HG03571 (cell line): ENCODE measurements around the gene SYMPK.

Experiments used
- ATAC-seq: cut with Tn5 transposase; IDR thresholded peaks from one replicate; pipeline ENCODE4 v1.9.1; 2021; ENCODE audit not compliant: unreplicated experiment

The SYMPK gene

DNA sequence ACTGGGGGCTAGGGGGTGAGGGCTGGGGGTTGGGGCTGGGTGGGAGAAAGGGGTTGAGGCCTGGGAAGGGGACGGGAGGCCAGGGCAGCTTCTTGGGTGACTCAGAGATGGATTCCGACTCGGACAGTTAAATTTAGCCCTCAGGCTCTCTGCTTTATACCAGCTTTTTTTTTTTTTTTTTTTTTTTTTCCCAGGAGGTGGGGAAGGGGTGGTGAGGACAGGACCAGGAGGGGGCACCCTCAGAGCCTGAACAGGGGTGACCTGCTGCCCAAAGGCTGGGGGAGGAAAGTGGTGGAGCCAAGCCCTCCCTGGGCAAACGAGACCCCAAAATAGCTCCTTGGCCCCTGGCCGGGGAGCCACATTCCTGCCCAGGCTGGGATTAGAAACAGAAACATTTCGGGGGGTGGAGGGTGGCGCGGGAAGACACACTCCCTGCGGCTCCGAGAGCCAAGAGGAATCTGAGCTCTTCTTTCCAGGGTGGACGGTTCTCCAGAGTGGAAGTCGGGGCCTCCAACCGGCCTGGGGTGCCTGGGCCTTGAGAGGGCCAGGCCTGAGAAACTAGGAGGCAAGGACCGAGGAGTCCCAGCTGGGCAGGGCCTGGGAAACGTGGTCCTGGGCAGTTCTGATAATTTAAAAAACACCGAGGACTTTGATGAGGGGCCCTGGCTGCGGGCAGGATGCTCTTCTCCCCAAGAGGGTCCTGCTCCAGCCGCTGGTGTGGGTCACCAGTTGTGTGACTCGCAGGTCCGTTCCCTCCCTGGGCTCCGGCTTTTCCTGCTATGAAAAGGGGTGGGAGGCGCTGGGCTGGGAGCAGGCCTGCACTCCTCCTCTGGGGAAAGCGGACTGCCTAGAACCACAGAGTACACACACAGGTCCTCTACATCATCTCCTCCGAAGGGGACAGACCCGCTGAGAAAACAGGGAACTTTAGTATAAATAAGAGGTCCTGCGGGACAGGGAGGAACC is 79.8 kb downstream of the SYMPK start:
- ATAC-seq, result no peak

DNA sequence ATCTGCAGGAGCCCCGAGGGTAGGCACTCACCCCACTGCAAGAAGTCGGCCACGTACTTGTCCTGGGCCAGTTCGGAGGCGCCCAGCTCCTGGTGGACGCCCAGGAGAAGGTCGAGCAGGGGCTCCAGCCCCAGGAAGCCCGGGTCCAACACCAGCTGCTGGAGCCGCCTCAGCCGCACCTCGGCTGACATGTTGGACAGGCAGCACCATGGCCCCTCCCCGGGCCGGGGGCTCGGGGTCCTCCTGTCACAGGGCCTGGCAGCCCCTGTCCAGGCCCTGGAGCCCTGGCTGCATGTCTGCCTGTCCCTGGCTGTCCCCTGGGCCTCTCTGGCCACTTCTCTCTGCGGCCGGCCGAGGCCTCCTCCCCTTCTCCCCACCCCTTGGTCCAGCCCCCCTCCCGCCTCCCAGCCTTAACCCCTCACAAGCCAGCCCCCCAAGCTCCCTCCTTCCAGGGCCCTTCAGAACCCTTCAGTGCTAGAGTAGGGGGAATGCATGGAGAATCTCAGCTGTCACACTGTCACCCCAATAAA is 80.7 kb downstream of the SYMPK start, which contains the start of gene DMPK:
Gene DMPK, minus strand, starts transcription at position 329 of the 530 bp plus-strand sequence. Its CDS starts 138 bp downstream, at position 191.
- no peak for ATAC-seq

GRCh38 chr19:45781214-45782161 is 81.5 kb downstream of the SYMPK start:
- no peak for ATAC-seq

GRCh38 chr19:45780448-45781213 is 82.3 kb downstream of the SYMPK start:
- ATAC-seq, result no peak

DNA sequence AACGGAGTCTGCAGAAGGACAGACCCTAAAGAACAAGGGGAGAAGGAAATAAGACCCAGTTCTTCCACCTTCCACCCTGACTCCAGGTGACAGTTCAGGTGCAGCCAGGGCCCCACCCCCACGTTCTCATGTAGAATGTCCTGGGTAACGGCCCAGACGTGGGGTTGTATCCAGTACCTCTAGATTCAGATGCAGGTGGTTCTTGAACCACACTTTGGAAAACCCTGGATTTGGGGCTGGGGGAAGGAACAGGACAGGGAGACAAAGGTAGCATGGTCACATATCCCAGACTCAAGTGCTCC is 82.8 kb downstream of the SYMPK start:
- no peak for ATAC-seq

GRCh38 chr19:45779231-45780145 is 83.5 kb downstream of the SYMPK start:
- ATAC-seq, result peak; percentile 65

GRCh38 chr19:45778010-45778661 is 84.8 kb downstream of the SYMPK start:
- ATAC-seq, result no peak

DNA sequence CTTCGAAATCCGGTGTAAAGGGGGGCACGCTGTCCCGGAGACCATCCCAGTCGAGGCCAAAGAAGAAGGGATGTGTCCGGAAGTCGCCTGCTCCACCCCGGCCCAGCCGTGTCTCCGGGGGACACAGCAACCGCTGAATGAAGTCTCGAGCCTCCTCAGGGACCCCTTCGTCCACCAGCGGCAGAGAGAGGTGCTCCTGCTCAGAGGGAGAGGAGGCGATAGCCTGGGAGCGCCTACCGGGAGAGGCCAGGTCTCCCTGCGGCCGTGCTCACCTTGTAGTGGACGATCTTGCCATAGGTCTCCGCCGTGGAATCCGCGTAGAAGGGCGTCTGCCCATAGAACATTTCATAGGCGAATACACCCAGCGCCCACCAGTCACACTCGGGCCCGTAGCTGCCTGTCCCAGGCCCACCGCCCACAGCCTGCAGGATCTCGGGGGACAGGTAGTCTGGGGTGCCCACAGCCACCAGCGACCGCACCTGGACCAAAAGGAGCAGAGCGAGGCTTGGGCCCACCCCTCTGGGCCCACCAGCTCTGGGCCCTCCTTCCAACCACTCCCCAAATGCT is 85.5 kb downstream of the SYMPK start:
- ATAC-seq, result no peak

- ATAC-seq, result no peak
Measured at GRCh38 chr19:45774765-45775164, 88.2 kb downstream of the SYMPK start.

- ATAC-seq, result no peak
Measured at GRCh38 chr19:45773384-45773783, 89.6 kb downstream of the SYMPK start.

- ATAC-seq, result no peak
Measured at GRCh38 chr19:45772912-45773311, 90.0 kb downstream of the SYMPK start.

- no peak for ATAC-seq
Measured at GRCh38 chr19:45772130-45772840, 90.7 kb downstream of the SYMPK start.

DNA sequence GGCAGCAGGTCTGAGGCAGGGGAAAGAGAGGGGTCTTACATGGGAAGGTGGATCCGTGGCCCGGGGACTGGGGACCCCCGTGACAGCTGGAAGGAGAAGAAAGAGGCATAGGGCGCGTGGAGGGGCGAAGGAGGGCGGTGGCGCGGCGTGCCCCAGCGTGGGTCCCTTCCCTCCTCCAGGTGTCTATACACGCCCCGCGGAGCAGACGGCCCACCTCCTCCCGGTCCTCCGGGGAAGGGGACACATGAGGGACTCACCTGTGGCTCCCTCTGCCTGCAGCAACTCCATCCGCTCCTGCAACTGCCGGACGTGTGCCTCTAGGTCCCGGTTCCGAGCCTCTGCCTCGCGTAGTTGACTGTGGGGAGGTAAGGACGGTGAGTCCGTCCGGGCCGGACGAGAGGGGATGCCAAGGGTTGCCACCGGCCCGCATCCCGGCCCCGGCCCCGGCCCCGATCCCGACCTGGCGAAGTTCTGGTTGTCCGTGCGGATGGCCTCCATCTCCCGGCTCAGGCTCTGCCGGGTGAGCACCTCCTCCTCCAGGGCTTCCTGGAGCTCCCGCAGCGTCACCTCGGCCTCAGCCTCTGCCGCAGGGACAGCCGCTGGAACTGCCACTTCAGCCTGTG is 91.5 kb downstream of the SYMPK start:
- ATAC-seq, result no peak

- peak; percentile 47 for ATAC-seq
Measured at GRCh38 chr19:45770192-45771101, 92.5 kb downstream of the SYMPK start.

DNA sequence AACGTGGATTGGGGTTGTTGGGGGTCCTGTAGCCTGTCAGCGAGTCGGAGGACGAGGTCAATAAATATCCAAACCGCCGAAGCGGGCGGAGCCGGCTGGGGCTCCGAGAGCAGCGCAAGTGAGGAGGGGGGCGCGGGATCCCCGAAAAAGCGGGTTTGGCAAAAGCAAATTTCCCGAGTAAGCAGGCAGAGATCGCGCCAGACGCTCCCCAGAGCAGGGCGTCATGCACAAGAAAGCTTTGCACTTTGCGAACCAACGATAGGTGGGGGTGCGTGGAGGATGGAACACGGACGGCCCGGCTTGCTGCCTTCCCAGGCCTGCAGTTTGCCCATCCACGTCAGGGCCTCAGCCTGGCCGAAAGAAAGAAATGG is 93.1 kb downstream of the SYMPK start:
- no peak for ATAC-seq

GRCh38 chr19:45768984-45769782 is 93.8 kb downstream of the SYMPK start, which contains the start of gene SIX5:
SIX5 (minus strand) TSS chr19:45769252; CDS start chr19:45768844, 408 bp downstream.
- ATAC-seq, result peak; percentile 55
